Measurements from ENCODE around the gene THAP11.
"Not testable (repeated sequence)": the region's sequence is repeated elsewhere in the genome, so short reads cannot be mapped to it uniquely, and the experiment has no call there.

Gene THAP11

GRCh38 chr16:67837811-67838210 is 4.3 kb upstream of the THAP11 start:
- DNase-seq: no peak

GRCh38 chr16:67841198-67841815 is 813 bp upstream of the THAP11 start:
- DNase-seq: no peak

DNA sequence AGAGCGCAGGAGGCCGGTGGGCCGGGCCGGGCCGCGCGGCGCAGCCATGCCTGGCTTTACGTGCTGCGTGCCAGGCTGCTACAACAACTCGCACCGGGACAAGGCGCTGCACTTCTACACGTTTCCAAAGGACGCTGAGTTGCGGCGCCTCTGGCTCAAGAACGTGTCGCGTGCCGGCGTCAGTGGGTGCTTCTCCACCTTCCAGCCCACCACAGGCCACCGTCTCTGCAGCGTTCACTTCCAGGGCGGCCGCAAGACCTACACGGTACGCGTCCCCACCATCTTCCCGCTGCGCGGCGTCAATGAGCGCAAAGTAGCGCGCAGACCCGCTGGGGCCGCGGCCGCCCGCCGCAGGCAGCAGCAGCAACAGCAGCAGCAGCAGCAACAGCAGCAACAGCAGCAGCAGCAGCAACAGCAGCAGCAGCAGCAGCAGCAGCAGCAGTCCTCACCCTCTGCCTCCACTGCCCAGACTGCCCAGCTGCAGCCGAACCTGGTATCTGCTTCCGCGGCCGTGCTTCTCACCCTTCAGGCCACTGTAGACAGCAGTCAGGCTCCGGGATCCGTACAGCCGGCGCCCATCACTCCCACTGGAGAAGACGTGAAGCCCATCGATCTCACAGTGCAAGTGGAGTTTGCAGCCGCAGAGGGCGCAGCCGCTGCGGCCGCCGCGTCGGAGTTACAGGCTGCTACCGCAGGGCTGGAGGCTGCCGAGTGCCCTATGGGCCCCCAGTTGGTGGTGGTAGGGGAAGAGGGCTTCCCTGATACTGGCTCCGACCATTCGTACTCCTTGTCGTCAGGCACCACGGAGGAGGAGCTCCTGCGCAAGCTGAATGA is 606 bp downstream of the THAP11 start:
- peak; percentile 6 for DNase-seq

- DNase-seq: no peak
These were observed 1.2 kb downstream of the THAP11 start for GRCh38 chr16:67843343-67843765.

DNA sequence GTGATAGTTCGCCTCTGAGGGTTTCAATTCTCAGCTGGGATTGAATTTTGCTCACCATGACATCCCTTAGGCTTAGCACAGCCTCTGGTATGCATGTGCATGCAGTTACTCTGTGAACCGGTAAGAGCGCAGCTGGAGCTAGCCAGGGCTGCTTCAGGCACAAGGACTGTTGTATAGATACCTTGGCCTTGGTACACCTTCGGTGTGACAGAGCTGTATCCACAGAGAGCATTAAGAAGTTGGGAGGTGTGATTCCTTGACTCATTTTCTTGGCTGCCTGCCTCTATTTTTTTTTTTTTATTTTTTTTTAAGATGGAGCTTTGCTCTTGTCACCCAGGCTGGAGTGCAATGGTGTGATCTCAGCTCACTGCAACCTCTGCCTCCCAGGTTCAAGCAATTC is 2.4 kb downstream of the THAP11 start:
- DNase-seq: no peak

GRCh38 chr16:67845291-67846062 is 3.4 kb downstream of the THAP11 start:
- DNase-seq: no peak

- no peak for DNase-seq
These were observed 3.9 kb downstream of the THAP11 start for GRCh38 chr16:67846063-67846319.

DNA sequence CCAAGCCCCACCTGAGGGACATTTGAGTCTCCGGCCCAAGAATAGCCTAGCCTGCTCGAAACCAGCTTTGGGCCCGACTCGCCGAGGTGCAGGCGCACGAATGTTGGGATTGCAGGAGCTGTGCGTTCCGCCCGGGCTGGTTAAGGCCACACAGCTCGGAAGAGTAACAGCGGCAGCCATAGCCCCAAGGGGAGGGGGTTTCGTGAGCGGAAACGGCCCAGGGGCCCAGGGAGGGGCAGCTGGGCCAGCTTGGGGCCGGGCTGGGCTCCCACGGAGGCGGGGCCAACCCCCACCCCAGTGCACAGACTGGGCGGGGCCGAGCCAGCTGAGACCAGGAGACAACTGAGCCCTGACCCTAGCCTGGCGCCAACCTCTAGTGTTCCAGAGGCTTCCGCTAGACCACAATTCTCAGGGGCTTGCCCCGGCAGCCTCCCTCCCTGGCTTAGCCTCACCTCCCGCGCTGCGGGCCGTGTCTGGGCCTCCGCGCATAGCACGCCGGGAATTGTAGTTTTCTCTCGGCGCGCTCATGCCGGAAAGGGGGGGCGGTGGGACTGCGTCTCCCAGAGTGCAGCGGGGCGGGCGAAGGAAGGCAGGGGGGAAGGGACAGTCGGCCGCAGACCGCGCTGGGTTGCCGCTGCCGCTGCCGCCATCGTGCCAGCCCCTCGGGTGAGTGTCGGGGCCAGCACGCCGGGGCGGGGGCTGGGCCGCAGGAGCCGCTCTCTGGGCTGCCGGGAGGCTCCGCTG is 4.4 kb downstream of the THAP11 start, which contains the start of gene NUTF2:
TSS of gene NUTF2 (plus strand) at position 614 of the 744 bp plus-strand sequence. CDS start 18,198 bp downstream, outside the sequence.
- DNase-seq: peak; percentile 86

DNA sequence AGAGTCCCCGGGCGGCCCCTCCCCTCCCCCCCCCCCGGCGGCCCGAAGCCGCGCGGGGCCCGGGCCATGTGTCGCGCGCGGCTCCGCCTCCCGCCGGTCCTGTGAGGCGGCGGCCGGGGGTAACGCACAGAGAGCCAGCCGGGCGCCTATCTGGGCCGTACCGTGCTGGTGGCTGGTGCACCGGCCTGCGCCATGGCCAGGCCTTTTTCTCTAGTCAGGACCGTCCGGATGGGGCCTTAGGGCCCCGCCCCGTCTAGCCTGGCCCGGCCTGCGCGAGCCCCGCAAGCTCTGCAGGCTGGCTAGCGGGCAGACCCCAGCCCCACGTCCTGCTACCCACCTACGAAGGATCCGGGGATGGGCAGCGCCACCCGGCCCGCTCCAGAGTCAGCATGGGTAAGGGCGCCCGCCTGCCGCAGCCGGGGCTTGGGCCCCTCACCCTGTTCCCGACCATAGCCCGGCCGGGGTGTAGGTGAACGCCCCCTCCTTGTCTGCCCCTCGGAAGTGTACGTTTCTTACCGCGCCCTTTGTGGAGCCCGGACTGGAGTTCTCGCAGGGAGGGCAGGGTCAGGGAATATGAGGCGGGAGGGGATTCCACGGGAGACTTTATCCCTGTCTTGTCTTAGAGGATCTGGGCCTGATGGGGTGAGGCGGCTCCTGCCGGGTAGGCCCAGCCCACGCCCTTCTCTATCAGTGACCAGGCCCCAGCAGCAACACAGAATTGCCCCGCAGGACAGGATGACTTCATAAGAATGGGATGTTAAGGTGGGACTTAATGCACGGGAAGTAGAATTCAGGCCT is 5.1 kb downstream of the THAP11 start, which contains the start of gene CENPT:
TSS of gene CENPT (minus strand) at position 630 of the 798 bp plus-strand sequence. CDS start 13,834 bp downstream, outside the sequence.
- DNase-seq: peak; percentile 31

- DNase-seq: no peak
These were observed 6.0 kb downstream of the THAP11 start for GRCh38 chr16:67848118-67848517.

GRCh38 chr16:67853670-67854069 is 11.6 kb downstream of the THAP11 start:
- no peak for DNase-seq

- no peak for DNase-seq
These were observed 13.7 kb downstream of the THAP11 start for GRCh38 chr16:67855789-67856188.

GRCh38 chr16:67856927-67857546 is 14.9 kb downstream of the THAP11 start:
- no peak for DNase-seq

- no peak for DNase-seq
These were observed 15.6 kb downstream of the THAP11 start for GRCh38 chr16:67857547-67858233.

DNA sequence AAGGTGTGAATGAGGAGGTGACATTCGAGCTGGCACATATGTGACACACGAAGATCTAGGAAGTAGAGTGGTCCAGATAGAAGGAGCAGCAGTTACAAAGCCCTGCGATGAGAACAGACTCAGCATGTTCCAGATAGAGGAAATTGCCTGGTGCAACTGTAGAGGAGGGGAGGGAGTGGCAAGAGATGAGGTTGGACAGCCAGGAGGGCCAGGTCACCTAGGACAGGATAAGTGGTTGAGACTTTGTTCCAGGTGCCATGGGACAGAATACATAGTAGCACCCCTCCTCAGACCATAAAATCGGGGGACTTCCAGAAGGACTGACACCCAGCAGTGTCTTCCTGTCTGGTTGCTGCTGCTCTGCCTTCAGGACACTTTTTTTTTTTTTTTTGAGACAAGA is 16.4 kb downstream of the THAP11 start:
- DNase-seq: no peak

GRCh38 chr16:67860589-67861398 is 18.7 kb downstream of the THAP11 start:
- no peak for DNase-seq

GRCh38 chr16:67861877-67862276 is 19.8 kb downstream of the THAP11 start:
- no peak for DNase-seq

- DNase-seq: no peak
These were observed 20.8 kb downstream of the THAP11 start for GRCh38 chr16:67862623-67863583.

DNA sequence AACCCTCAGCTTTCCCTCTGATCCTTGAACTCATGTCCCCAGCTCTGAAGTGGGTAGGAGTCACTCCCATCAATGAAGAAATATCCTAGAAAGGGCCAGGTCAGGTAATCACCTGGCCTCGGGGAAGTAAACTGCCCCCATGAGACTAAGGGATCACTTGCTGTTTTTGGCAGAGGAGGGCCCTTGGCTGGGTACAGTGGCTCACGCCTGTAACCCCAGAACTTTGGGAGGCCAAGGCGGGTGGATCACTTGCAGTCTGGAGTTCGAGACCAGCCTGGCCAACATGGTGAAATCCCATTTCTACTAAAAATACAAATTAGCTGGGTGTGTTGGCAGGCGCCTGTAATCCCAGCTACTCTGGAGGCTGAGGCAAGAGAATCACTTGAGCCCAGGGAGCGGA is 21.9 kb downstream of the THAP11 start:
- DNase-seq: not testable (repeated sequence)

Measured in NCI-H1694 treated with DMSO at 0.1 percent for 48 hours (cell line).